ENCODE measurements around the gene NCOA3. TPM values are rescaled to one million over a fixed set of nuclear protein-coding genes. Genes with fewer than 3 reads are reported as not detected.
A peak's percentile ranks its signal among the peaks of the same experiment; 100 is the strongest.
"Not testable (repeated sequence)": the region's sequence is repeated elsewhere in the genome, so short reads cannot be mapped to it uniquely, and the experiment has no call there.

The NCOA3 gene
- total RNA-seq, 1 experiment from 2014 or later = 68.6 TPM

- peak; percentile 90 for DNase-seq (ENCODE audit: unreplicated experiment)
- Mint-ChIP-seq H3K36me3 (ENCODE audit: insufficient read depth, unreplicated experiment) (no peaks in the 10 kb centered on the region), H3K4me1 (ENCODE audit: insufficient read depth, unreplicated experiment) (peaks cover 13% of the 10 kb centered on the region), H3K27ac (ENCODE audit: low read depth, unreplicated experiment) (peak overlapping the region; percentile 21), H3K27me3 (ENCODE audit: insufficient read depth, unreplicated experiment) (no peaks in the 10 kb centered on the region), H3K4me3 (ENCODE audit: unreplicated experiment) (peak overlapping the region; percentile 44), H3K9me3 (ENCODE audit: unreplicated experiment) (no peaks in the 10 kb centered on the region)
- ChIA-PET CTCF (interaction anchor here (0.5 to 2.1 kb wide), 11 partner anchors 9 to 736 kb away, joined by 3 to 18 read pairs (median 3); partner anchors contain the start of gene NCOA3), POLR2A (interaction anchor here (0.6 to 3.9 kb wide), 51 partner anchors 9 to 1514 kb away, joined by 3 to 192 read pairs (median 5); partner anchors contain the start of genes NCOA3 and ZMYND8)
- intact Hi-C loops (cut with micrococcal nuclease) = no loop called here
- TF ChIP-seq CTCF (IDR thresholded peaks at IDR 0.05; ENCODE audit: unreplicated experiment) = no peak
- no TSS peak for BruUV-seq (replicated peaks)
These were observed 8.3 kb upstream of the NCOA3 start for GRCh38 chr20:47493175-47493962.

- CTCF ChIA-PET = interaction anchor here (0.5 to 2.1 kb wide), 10 partner anchors 9 to 736 kb away, joined by 3 to 18 read pairs (median 3); partner anchors contain the start of gene NCOA3
These were observed 7.8 kb upstream of the NCOA3 start for GRCh38 chr20:47493963-47494293.

GRCh38 chr20:47494606-47495005, 7.1 kb upstream of the NCOA3 start:
- DNase-seq (ENCODE audit: unreplicated experiment); H3K9me3 Mint-ChIP-seq (ENCODE audit: unreplicated experiment); BruUV-seq (replicated peaks); H3K4me3 Mint-ChIP-seq (ENCODE audit: unreplicated experiment); H3K36me3 Mint-ChIP-seq (ENCODE audit: insufficient read depth, unreplicated experiment); H3K27me3 Mint-ChIP-seq (ENCODE audit: insufficient read depth, unreplicated experiment); intact Hi-C loops (cut with micrococcal nuclease): not testable (repeated sequence)
- CTCF ChIA-PET = interaction anchor here (2.1 kb wide), 1 partner anchor 110 kb away, joined by 12 read pairs; no protein-coding TSS in a partner anchor
- POLR2A ChIA-PET = interaction anchor here (1.6 to 3.9 kb wide), 8 partner anchors 8 to 138 kb away, joined by 3 to 192 read pairs (median 34); partner anchors contain the start of genes NCOA3 and ZMYND8
- H3K27ac Mint-ChIP-seq (ENCODE audit: low read depth, unreplicated experiment) = peak overlapping the region; percentile 27
- peaks cover 13% of the 10 kb centered on the region for H3K4me1 Mint-ChIP-seq (ENCODE audit: insufficient read depth, unreplicated experiment)

More at GRCh38 chr20:47493963-47494293, 7.8 kb upstream of the NCOA3 start:
- H3K4me3 Mint-ChIP-seq (ENCODE audit: unreplicated experiment) = peak overlapping the region; percentile 44
- H3K36me3 Mint-ChIP-seq (ENCODE audit: insufficient read depth, unreplicated experiment) = no peaks in the 10 kb centered on the region
- no peak for TF ChIP-seq CTCF (IDR thresholded peaks at IDR 0.05; ENCODE audit: unreplicated experiment)
- POLR2A ChIA-PET = interaction anchor here (0.6 to 3.9 kb wide), 40 partner anchors 9 to 1514 kb away, joined by 3 to 192 read pairs (median 5); partner anchors contain the start of genes NCOA3 and ZMYND8
- H3K27ac Mint-ChIP-seq (ENCODE audit: low read depth, unreplicated experiment) = peak overlapping the region; percentile 27
- no peak for DNase-seq (ENCODE audit: unreplicated experiment)
- BruUV-seq (replicated peaks) = no TSS peak
- no peaks in the 10 kb centered on the region for H3K27me3 Mint-ChIP-seq (ENCODE audit: insufficient read depth, unreplicated experiment)
- no peaks in the 10 kb centered on the region for H3K9me3 Mint-ChIP-seq (ENCODE audit: unreplicated experiment)
- H3K4me1 Mint-ChIP-seq (ENCODE audit: insufficient read depth, unreplicated experiment) = peaks cover 13% of the 10 kb centered on the region
- intact Hi-C loops (cut with micrococcal nuclease) = no loop called here

GRCh38 chr20:47496118-47496517, 5.6 kb upstream of the NCOA3 start:
- no peaks in the 10 kb centered on the region for H3K9me3 Mint-ChIP-seq (ENCODE audit: unreplicated experiment)
- BruUV-seq (replicated peaks) = no TSS peak
- H3K4me1 Mint-ChIP-seq (ENCODE audit: insufficient read depth, unreplicated experiment) = peaks cover 24% of the 10 kb centered on the region
- no peak for DNase-seq (ENCODE audit: unreplicated experiment)
- intact Hi-C loops (cut with micrococcal nuclease) = no loop called here
- no peak overlapping the region for H3K4me3 Mint-ChIP-seq (ENCODE audit: unreplicated experiment)
- TF ChIP-seq CTCF (IDR thresholded peaks at IDR 0.05; ENCODE audit: unreplicated experiment) = no peak
- no peak overlapping the region for H3K27ac Mint-ChIP-seq (ENCODE audit: low read depth, unreplicated experiment)
- no peaks in the 10 kb centered on the region for H3K27me3 Mint-ChIP-seq (ENCODE audit: insufficient read depth, unreplicated experiment)
- CTCF ChIA-PET = no interaction called here
- POLR2A ChIA-PET = interaction anchor here (0.7 kb wide), 1 partner anchor 131 kb away, joined by 4 read pairs; no protein-coding TSS in a partner anchor
- no peaks in the 10 kb centered on the region for H3K36me3 Mint-ChIP-seq (ENCODE audit: insufficient read depth, unreplicated experiment)

All from MCF 10A (cell line).